CD4-positive, alpha-beta T cell treated with Interleukin-12 subunit alpha and Interleukin-12 subunit beta, for 1 hour (primary cell): ENCODE data around the gene P2RX6.
"Not testable (repeated sequence)": the region's sequence is repeated elsewhere in the genome, so short reads cannot be mapped to it uniquely, and the experiment has no call there.

Experiments
- DNase-seq: peaks from one replicate; pipeline ENCODE4 v3.0.0-alpha.2; 2020

Gene P2RX6

DNA sequence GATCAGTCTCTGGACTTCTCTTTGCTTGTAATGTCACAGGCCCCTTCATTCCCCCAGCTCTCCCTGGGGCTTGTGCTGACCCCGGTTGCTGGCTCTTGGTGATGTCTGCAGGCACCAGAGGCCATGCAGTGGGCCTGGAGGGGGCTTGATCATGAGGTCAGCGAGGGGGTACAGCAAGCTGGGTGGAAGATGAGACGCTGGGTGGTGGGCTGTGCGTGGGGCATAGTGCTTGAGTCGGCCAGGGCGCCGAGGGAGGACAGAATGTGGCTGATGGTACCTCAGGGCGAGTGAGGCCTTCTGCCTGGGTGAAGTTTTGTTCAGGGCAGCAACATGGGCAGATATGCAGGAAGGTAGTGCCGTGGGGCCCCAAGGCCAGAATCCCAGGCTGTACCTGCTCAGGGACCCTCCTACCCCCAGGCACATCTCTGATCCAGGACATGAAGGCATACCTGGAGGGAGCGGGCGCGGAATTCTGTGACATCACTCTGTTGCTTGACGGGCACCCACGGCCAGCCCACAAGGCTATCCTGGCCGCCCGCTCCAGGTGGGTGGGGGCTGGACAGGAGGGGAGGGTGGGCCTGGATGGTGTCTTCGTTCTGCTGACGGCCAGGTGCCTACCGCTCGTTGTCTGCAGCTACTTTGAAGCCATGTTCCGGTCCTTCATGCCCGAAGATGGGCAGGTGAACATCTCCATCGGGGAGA is 19.5 kb upstream of the P2RX6 start:
- DNase-seq: no peak

DNA sequence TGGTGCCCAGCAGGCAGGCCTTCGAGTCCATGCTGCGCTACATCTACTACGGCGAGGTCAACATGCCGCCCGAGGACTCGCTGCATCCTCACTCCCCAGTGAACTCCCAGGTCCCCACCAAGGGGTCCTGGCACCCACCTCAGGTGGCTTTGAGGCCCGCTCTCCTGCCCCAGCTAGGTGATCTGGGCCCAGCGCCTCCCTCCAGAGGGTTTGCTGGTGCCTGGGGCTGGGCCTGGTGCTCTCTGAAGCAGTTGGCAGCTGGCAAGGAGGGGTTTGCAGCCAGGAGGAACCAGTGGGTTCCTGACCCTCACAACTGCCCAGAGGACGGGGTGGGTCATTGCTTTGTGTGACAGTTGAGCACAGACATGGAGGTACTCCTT is 18.9 kb upstream of the P2RX6 start:
- no peak for DNase-seq

DNA sequence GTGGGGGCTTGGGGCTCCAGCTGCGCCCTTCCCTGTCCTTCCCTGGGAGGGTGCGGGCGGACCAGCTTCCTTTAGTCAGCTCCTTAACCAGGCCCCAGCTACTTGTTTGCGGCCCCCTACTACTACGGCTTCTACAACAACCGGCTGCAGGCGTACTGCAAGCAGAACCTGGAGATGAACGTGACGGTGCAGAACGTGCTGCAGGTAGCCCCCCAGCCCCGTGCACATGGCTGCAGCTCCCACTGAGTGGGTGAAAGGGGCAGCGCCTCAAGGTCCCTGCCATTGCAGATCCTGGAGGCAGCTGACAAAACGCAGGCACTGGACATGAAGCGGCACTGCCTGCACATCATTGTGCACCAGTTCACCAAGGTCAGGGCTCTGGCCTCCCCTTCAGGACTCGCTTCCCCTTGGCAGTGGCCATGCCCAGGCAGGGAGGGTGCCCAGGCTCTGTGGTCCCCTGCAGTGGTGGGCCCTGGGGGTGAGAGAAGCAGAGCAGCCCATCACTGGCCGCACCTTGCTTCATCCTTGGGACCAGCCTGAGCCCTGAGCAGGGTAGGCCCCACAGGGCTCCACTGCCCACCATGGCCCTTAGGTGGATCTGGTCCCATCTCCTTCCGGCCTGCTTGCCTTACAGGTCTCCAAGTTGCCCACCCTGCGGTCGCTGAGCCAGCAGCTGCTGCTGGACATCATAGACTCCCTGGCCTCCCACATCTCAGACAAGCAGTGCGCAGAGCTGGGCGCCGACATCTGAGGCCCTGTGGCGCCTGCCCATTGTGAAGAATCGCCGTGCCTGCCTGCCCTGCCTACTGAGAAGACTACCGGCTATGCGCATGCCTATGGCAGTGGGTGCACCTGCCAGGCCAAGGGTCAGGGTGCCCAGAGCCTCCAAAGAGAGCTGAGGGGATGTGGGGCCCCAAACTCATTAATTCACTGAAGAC is 18.1 kb upstream of the P2RX6 start:
- no peak for DNase-seq

DNA sequence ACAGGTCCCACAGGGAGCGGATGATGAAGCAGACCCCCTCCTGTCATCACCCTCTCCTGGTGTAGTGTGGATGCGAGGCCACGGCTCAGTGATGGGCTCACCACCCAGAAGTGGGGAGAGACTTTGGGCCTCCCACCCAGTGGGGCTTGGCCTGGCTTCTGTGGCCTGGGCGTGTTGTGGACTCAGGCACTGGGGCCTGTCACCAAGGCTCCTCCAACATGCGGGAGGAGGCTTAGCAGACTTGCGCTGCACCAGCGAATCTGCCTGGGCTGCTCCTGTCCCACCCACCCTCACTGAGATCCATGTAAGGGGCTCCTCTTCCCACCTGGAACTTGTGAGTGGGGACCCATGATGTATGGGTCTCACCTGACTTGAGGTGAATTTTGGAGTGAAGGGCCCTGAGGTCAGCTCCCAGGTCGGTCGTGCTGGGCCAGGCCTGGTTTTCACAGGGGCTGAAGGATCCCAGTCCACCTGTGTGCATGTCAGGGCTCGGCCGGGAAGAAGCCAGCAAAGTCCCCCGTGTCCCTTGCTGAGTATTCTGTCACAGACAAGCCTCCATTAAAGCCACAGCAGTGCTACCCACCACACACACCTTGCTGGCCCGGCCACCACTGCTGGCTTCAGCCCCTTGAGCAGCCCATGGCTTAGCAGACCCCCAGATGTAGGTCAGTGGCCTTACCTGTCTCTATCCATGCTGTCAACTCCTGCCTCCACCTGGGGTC is 17.3 kb upstream of the P2RX6 start:
- no peak for DNase-seq

- no peak for DNase-seq
These were observed 16.3 kb upstream of the P2RX6 start for GRCh38 chr22:20998411-20999336.

GRCh38 chr22:20999350-21000206 is 15.4 kb upstream of the P2RX6 start:
- no peak for DNase-seq

DNA sequence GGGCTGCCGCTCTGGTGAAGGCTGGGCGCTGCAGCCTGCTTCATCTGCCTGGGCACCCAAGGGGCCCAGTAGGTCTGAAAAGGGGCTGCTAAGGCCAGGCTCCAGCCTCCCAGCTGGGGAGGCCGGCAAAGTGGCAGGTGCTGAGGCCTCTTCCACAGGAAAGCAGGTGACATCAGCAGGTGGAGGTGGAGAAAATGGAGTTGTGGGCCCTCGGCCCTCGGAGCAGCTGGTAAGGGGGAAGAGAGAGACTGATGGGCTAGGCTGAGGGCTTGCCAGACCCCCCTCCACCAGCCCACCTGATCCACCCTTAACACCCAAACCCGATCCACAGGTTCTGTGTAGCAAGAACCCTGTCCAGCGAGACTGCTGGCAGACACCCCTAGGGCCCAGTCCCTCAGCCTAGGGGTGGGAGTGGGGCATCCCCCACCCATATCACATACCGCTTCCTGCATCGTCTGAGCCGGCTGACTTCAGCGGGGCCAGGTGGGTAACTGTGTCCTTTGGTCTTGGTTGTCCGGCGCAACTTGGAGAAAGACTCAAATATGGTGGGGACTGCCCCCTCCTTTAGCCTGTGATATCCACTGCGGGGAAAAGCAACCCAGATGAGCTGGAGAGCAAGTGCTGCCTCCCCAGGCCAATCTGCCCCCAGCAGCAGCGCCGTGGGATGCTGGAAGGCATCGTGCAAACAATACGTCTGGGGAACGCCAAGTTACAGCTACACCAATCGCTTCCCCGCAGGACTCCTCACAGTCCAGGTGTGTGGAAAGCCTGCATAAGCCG is 14.6 kb upstream of the P2RX6 start:
- no peak for DNase-seq

GRCh38 chr22:21000987-21001600 is 13.9 kb upstream of the P2RX6 start:
- DNase-seq: no peak

- peak; percentile 97 for DNase-seq
These were observed 13.2 kb upstream of the P2RX6 start, which contains the start of gene THAP7 for GRCh38 chr22:21001601-21002325. Gene THAP7, minus strand, starts transcription at chr22:21002118. Its CDS starts 207 bp downstream, at chr22:21001911.

DNA sequence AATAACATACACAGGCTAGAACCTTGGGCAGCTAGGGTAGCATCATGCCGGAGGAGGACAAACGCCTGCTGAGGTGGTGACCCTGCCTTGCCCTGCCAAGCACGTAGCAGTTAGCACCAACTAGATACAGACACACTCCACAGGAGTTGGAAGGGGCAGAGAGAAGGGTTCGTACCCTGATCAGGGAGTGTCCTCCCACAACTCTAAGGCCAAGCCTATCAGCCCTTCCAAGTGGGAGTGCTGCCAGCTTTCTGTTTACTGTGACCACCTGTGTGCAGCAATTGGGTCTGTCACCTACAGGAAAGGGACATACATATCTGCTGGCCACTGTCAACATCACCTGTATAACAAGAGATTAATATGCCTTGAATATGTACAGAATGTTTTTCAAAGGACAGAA is 11.2 kb upstream of the P2RX6 start:
- no peak for DNase-seq

DNA sequence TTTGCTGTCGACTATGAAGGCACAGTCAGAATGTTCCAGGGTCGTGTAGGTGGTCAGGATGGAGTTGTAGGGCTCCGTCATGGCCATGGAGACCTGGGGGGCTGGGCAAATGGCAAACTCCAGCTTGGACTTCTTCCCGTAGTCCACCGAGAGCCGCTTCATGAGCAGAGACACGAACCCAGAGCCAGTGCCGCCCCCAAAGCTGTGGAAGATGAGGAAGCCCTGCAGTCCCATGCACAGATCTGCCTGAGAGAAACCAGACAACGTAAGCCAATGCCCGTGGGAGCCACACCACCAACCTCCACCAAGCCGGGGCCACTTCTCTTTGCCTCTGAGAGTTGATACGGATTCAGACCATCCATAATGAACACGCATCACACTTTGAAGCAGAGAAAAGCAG is 5.8 kb upstream of the P2RX6 start:
- DNase-seq: not testable (repeated sequence)

DNA sequence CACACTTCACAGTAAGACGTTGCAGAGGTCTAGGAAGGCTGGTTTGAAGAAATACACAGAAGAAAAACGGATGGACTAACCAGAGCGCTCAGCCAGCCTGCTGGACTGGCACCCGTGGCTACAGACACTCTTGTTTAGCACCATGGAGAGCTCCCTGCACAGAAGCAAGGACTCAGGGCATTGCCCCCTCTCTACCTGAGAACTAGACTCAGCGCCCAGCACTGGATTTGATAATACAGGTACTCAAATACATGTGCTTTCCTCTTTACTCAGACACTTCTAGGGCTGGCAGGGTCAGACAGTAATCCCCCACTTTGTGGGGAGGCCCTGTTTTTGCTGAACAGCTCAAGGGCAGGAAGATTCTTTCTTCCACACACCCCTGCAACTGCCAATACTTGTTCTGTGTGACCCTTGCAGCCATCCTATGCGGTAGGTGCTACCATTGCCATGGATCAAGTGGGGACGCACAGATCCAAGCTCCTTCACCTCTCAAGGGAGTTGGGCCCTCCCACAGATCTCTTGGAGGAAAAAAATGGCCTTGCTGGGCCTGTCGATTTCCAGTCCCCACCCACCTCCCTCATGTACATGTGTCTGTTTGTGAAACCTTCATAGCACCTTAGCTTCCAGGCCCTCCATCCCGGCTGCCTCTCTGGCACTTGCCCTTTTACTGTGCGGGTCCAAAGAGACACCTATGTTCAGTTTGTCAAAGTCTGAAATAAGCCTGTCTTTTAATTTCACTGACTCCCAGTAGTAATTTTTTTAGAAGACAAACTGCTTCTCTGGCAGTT is 5.1 kb upstream of the P2RX6 start:
- peak; percentile 24 for DNase-seq

- no peak for DNase-seq
These were observed 4.4 kb upstream of the P2RX6 start for GRCh38 chr22:21010426-21011113.

DNA sequence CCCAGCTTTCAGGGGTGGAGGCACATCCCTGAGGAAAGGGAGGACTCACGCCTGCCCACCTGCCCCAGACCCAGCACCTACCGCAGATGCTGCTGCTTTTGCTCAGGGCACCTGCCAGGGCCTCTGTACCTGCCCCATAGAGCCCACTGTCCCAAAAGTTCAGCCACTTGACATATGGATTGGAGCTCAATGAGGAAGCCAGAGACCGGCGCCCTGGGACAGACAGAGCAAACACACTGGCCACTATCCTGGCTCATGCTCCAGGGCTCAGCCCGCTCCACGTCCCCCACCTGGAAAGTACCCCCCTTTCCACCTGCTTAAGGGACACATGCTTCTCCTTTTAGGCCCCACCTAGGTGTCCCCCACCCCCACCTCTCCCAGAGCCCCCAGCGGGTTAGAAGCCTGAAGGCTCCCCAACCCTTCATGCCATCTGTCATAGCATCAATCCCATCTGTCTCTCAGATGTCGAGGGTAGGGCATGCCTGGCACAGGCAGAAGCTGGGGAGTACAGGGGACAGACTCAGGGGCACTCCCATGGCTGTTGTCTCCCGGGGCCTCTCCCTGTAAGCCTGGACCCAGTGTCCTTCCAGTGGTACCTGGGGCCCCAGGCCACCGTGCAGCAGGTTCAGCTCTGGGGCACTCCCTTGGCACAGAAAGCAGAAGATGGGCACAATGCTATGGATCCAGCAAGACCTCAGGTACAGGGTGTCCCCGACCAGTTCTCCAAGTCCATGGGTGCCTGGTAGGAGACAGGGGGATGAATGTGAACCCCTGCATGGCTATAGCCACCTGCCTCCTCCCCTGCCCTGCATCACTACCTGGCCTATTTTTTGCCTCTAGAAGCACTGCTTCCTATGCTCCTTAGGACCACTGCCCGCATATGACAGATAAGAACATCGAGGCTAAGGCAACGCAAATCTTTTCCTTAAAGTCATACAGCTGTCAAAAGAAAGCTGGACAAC is 2.2 kb upstream of the P2RX6 start:
- no peak for DNase-seq

DNA sequence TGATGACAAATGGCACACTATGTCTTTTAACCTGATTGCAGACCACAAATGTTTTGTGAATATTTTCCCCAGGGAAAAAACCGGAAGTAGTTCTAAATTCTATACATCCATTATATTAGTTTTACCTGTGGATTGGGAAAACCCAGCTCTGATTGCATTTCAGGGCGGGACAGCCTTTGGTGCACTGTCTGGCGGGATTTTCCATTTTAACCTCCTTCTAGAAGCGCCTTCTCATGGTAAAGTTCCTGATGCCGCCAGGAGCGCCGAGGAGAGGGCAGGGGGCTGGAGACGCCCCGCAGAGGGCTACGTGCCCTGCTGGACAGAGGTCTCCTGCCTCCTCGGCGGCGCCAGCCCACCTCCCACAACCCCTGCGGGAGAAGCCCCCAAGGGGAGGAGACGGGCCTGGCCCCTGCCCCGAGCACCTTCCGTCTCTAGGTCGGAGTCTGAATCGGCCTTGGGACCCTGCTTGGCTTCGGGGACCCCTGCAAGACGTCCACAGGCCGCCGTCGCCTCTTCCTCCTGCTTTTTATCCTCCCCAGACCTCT is 1.2 kb upstream of the P2RX6 start:
- no peak for DNase-seq

- DNase-seq: peak; percentile 91
These were observed 701 bp upstream of the P2RX6 start for GRCh38 chr22:21014202-21014725.
